Immature natural killer cell (primary cell): Measurements from ENCODE around the gene MYDGF. TPM values are rescaled to one million over a fixed set of nuclear protein-coding genes. Genes with fewer than 3 reads are reported as not detected.

ENCODE experiments used
- DNase-seq, 3 donors: peaks; one replicate each; pipeline ENCODE4 v3.0.0; 2022; ENCODE audit warnings: mixed read lengths in 1 of 3
- H3K27ac Mint-ChIP-seq, 6 donors: one replicate each; pipeline ENCODE4 v1.8.0; 2020; ENCODE audit warnings: mixed read lengths in 6 of 6, mild to moderate bottlenecking in 5 of 6, inconsistent platforms in 4 of 6, moderate library complexity in 3 of 6
- H3K27me3 Mint-ChIP-seq, 3 donors: one replicate each; pipeline ENCODE4 v1.8.0; 2020 to 2021; ENCODE audit warnings: low read depth in 3 of 3, mild to moderate bottlenecking in 3 of 3, mixed read lengths in 3 of 3, moderate library complexity in 3 of 3, inconsistent platforms in 1 of 3
- H3K36me3 Mint-ChIP-seq, 3 donors: one replicate each; pipeline ENCODE4 v1.8.0; 2020; ENCODE audit warnings: mixed read lengths in 3 of 3, inconsistent platforms in 2 of 3, mild to moderate bottlenecking in 2 of 3
- H3K4me1 Mint-ChIP-seq, 2 donors: one replicate each; pipeline ENCODE4 v1.8.0; 2020; ENCODE audit warnings: inconsistent platforms in 2 of 2, mild to moderate bottlenecking in 2 of 2, mixed read lengths in 2 of 2, moderate library complexity in 1 of 2
- H3K4me3 Mint-ChIP-seq, 5 donors: one replicate each; pipeline ENCODE4 v1.8.0; 2020; ENCODE audit warnings: mild to moderate bottlenecking in 5 of 5, mixed read lengths in 5 of 5, inconsistent platforms in 3 of 5, moderate library complexity in 3 of 5
- H3K9me3 Mint-ChIP-seq, 6 donors: one replicate each; pipeline ENCODE4 v1.8.0; 2020; ENCODE audit warnings: mild to moderate bottlenecking in 6 of 6, mixed read lengths in 6 of 6, inconsistent platforms in 4 of 6, moderate library complexity in 3 of 6
- polyA plus RNA-seq, 3 donors: library from polyadenylated mRNA; unstranded; fragments of 300-500 nt; fragmentation: Illumina TruSeq; gene quantifications; one replicate each; pipeline ENCODE4 v1.2.3, GENCODE V29; 2021

MYDGF gene
- polyA plus RNA-seq, 3 donors from 2014 or later = 207 to 245 (median 233) TPM

DNA sequence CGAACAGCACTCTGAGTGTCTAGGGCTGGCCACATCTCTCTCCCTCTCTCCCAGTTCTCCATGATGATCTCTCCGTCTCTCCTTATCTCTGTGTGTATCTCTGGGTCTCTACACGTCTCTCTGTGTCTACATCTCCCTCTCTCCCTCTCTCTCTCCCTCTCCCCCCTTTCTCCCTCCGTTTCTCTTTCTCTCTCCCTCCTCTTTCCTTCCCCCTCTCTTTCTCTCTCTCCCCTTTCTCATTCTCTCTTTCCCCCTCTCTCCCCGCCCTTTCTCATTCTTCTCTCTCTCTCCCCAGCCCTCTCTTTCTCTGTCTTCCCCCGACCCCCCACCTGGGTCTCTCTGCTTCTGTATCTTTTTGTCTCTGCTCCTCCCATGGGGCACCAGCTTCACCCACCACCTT, 52.1 kb downstream of the MYDGF start:
- no peak for DNase-seq
- no peak overlapping the region for H3K27ac Mint-ChIP-seq
- H3K36me3 Mint-ChIP-seq = no peaks in the 10 kb centered on the region
- H3K4me3 Mint-ChIP-seq = no peak overlapping the region
- peaks cover 3 to 8% (median 6%) of the 10 kb centered on the region in 3 donors for H3K27me3 Mint-ChIP-seq
- H3K9me3 Mint-ChIP-seq = no peaks in the 10 kb centered on the region
- no peaks in the 10 kb centered on the region for H3K4me1 Mint-ChIP-seq

DNA sequence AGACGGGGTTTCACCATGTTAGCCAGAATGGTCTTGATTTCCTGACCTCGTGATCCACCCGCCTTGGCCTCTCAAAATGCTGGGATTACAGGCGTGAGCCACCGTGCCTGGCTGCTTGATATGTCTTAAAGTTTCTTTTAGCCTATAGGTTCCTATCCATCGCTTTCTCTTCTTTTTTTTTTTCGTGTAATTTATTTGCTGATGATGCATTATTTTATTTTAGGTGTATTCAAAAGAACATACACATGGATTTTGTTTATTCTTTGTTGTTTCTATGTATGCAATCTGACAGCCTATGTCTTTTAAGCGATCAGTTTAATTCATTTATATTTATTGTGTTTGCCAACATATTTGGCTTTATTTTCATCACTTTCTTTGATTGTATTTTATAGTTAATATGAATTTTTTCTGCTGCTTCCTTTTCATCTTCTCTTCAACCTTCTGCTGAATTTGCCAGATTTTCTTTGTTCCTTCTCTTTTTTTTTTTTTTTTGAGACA, 56.8 kb downstream of the MYDGF start:
- no peaks in the 10 kb centered on the region for H3K4me1 Mint-ChIP-seq
- no peaks in the 10 kb centered on the region for H3K36me3 Mint-ChIP-seq
- no peak overlapping the region for H3K27ac Mint-ChIP-seq
- H3K9me3 Mint-ChIP-seq = no peaks in the 10 kb centered on the region
- DNase-seq = no peak
- H3K4me3 Mint-ChIP-seq = no peak overlapping the region
- peaks cover 3 to 10% (median 8%) of the 10 kb centered on the region in 3 donors for H3K27me3 Mint-ChIP-seq

DNA sequence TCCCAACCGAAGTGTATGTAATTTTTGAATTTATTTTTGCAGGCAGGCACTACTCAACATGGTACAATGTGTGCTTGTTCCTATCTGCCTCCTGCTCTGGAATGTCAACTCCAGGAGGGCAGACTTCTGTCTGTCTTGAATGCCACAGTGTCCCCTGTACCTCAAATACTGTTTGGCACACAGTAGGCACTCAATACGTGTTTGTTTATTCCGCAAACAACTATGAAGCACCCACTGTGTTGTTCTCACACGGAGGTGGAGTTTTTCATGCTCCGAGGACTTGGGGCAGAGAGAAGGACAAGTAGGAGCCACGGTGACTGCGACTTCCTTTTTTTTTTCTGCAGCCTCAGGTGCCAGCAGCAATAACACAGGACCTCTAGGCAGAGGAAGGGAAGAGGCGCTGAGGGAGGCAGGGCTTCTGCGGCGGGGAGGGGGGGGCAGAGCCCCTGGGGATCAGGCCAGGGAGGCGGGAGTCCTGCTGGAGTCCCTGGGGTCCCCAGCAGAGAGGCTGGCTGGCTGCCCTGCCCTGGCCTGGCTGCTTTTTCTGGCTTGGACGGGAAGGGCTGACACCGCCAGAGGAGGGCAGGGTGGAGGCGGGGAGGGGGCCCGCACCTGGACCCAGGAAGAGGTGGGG, 60.1 kb downstream of the MYDGF start:
- DNase-seq = no peak
- peaks cover 2 to 10% (median 8%) of the 10 kb centered on the region in 3 donors for H3K27me3 Mint-ChIP-seq
- H3K4me1 Mint-ChIP-seq = no peaks in the 10 kb centered on the region
- no peaks in the 10 kb centered on the region for H3K36me3 Mint-ChIP-seq
- H3K9me3 Mint-ChIP-seq = no peaks in the 10 kb centered on the region
- H3K4me3 Mint-ChIP-seq = no peak overlapping the region
- H3K27ac Mint-ChIP-seq = no peak overlapping the region

Other genes with a start within 250 kb of the MYDGF start
- 1 to 10 TPM; 4.7 to 8.3 (median 6.3) TPM for gene UBXN6, start 212.5 kb downstream of the MYDGF start, polyA plus RNA-seq
- 10 to 100 TPM in 2 of 3 donors, 1 to 10 TPM in 1; 7.3 to 32.5 (median 16.1) TPM for gene HDGFL2, start 198.0 kb downstream of the MYDGF start, polyA plus RNA-seq
- gene PLIN4, start 151.9 kb downstream of the MYDGF start, polyA plus RNA-seq = under 1 TPM in 2 of 3 donors, not detected in 1; 0.03 to 0.20 TPM
- not detected for gene PLIN5, start 135.1 kb downstream of the MYDGF start, polyA plus RNA-seq
- gene LRG1, start 130.3 kb downstream of the MYDGF start, polyA plus RNA-seq = not detected
- not detected for gene SEMA6B, start 110.7 kb downstream of the MYDGF start, polyA plus RNA-seq
- gene TNFAIP8L1, start 30.8 kb downstream of the MYDGF start, polyA plus RNA-seq = 10 to 100 TPM in 1 of 3 donors, 1 to 10 TPM in 2; 2.4 to 14.1 (median 5.2) TPM
- 10 to 100 TPM; 17.8 to 81.6 (median 25.0) TPM for gene DPP9, start 53.5 kb upstream of the MYDGF start, polyA plus RNA-seq
- gene FEM1A, start 121.4 kb upstream of the MYDGF start, polyA plus RNA-seq = 1 to 10 TPM in 2 of 3 donors, under 1 TPM in 1; 0.80 to 5.2 (median 2.2) TPM
- 10 to 100 TPM in 1 of 3 donors, 1 to 10 TPM in 2; 3.3 to 15.7 (median 4.5) TPM for gene TICAM1, start 161.4 kb upstream of the MYDGF start, polyA plus RNA-seq
- gene PLIN3, start 197.3 kb upstream of the MYDGF start, polyA plus RNA-seq = 10 to 100 TPM; 28.0 to 41.9 (median 32.2) TPM
- gene ARRDC5, start 232.6 kb upstream of the MYDGF start, polyA plus RNA-seq = 1 to 10 TPM; 1.3 to 2.5 (median 2.5) TPM
- 1 to 10 TPM in 1 of 3 donors, under 1 TPM in 1, not detected in 1; 0.91 to 5.1 TPM for gene UHRF1, start 239.2 kb upstream of the MYDGF start, polyA plus RNA-seq